PC-3 (cell line): ENCODE measurements around the gene SUCNR1. TPM values are rescaled to one million over a fixed set of nuclear protein-coding genes. Genes with fewer than 3 reads are reported as not detected.
A peak's percentile ranks its signal among the peaks of the same experiment; 100 is the strongest.

Source experiments
- ATAC-seq: fragments of 200-7000 bp; cut with Tn5 transposase; 2 replicates; pipeline ENCODE4 v1.9.1; 2020; ENCODE audit warnings: mild to moderate bottlenecking, moderate library complexity
- BruUV-seq: library from RNA; stranded (reverse); fragments of 400-500 nt; replicated peaks from 2 replicates; lab custom pipeline; 2021; lab: Mats Ljungman, UMichigan
- CTCF ChIA-PET: fragments of 300-600 bp; sonication (Branson Sonifier 250); formaldehyde crosslinking; loops from one replicate; lab custom pipeline; 2022; ENCODE audit warnings: antibody characterized with exemption; lab: Charles Lee
- POLR2A ChIA-PET: fragments of 300-600 bp; sonication (Branson Sonifier 250); formaldehyde crosslinking; loops from one replicate; lab custom pipeline; 2022; ENCODE audit warnings: antibody characterized with exemption; ENCODE audit not compliant: unreplicated experiment; lab: Charles Lee
- DNase-seq: peaks from one replicate; pipeline ENCODE4 v3.0.0-alpha.2; 2015
- H2AFZ ChIP-seq: fragments of 300-600 bp; sonication (generic); 2 replicates; pipeline ENCODE4 v1.6.0; 2016; ENCODE audit warnings: antibody characterized with exemption, low read length
- H3F3A ChIP-seq: fragments of 300-600 bp; sonication (generic); one replicate; pipeline ENCODE4 v1.6.0; 2017; ENCODE audit warnings: antibody characterized with exemption, low read length, control low read depth, mild to moderate bottlenecking; ENCODE audit not compliant: unreplicated experiment
- H3K27ac ChIP-seq: fragments of 300-600 bp; sonication (generic); 2 replicates; pipeline ENCODE4 v1.5.1; 2016; ENCODE audit warnings: mild to moderate bottlenecking, low read length
- H3K27me3 ChIP-seq: fragments of 300-600 bp; sonication (generic); 2 replicates; pipeline ENCODE4 v1.6.1; 2016; ENCODE audit warnings: low read length, mixed read lengths
- H3K36me3 ChIP-seq: fragments of 300-600 bp; sonication (generic); 2 replicates; pipeline ENCODE4 v1.6.1; 2016; ENCODE audit warnings: low read depth, mixed run types, low read length, mixed read lengths
- H3K4me1 ChIP-seq: fragments of 300-600 bp; sonication (generic); 2 replicates; pipeline ENCODE4 v1.5.1; 2016; ENCODE audit warnings: low read length; ENCODE audit not compliant: insufficient read depth
- H3K4me2 ChIP-seq: fragments of 300-600 bp; sonication (generic); 2 replicates; pipeline ENCODE4 v1.6.0; 2016; ENCODE audit warnings: low read length
- H3K4me3 ChIP-seq: fragments of 300-600 bp; sonication (generic); 2 replicates; pipeline ENCODE4 v1.5.1; 2016; ENCODE audit warnings: mild to moderate bottlenecking, low read length, mixed read lengths
- H3K79me2 ChIP-seq: fragments of 300-600 bp; sonication (generic); 2 replicates; pipeline ENCODE4 v1.6.1; 2017; ENCODE audit warnings: low read length, mixed read lengths
- H3K9ac ChIP-seq: fragments of 300-600 bp; sonication (generic); 2 replicates; pipeline ENCODE4 v1.6.0; 2016; ENCODE audit warnings: mild to moderate bottlenecking, low read length
- H3K9me2 ChIP-seq: fragments of 300-600 bp; sonication (generic); replicated peaks from 2 replicates; pipeline ENCODE4 v1.6.1; 2016; ENCODE audit warnings: mixed run types, low read length, mixed read lengths
- H3K9me3 ChIP-seq: fragments of 300-600 bp; sonication (generic); 2 replicates; pipeline ENCODE4 v1.6.1; 2016; ENCODE audit warnings: low read length, mixed read lengths
- H4K20me1 ChIP-seq: fragments of 300-600 bp; sonication (generic); 2 replicates; pipeline ENCODE4 v1.6.1; 2016; ENCODE audit warnings: low read length, mixed read lengths
- EZH2 ChIP-seq: fragments of 300-600 bp; sonication (generic); IDR thresholded peaks from one replicate; pipeline ENCODE4 v1.6.1; 2017; ENCODE audit warnings: antibody characterized with exemption, mild to moderate bottlenecking, low read length; ENCODE audit not compliant: unreplicated experiment
- EZH2phosphoT487 ChIP-seq: fragments of 300-600 bp; sonication (generic); IDR thresholded peaks from 2 replicates; pipeline ENCODE4 v1.6.1; 2018; ENCODE audit warnings: mild to moderate bottlenecking, antibody characterized with exemption, low read length, borderline replicate concordance
- intact Hi-C: fragments of 100-400 bp; cut with micrococcal nuclease; formaldehyde crosslinking; loops from 2 replicates; pipeline ENCODE4 v1.9.0; 2023
- total RNA-seq: library from RNA; depleted of rRNA; stranded (reverse); fragments of >200 nt; gene quantifications from 2 replicates; pipeline ENCODE4 v1.2.3, GENCODE V29; 2014
- TF ChIP-seq, protein P1 (sequence below): fragments of 300-600 bp; sonication (generic); conservative IDR thresholded peaks from 2 replicates; pipeline ENCODE4 v1.5.1; 2017; ENCODE audit warnings: antibody characterized with exemption, low read depth, mild to moderate bottlenecking, low read length

The SUCNR1 gene
- total RNA-seq, 1 experiment from 2014 or later = not detected

DNA sequence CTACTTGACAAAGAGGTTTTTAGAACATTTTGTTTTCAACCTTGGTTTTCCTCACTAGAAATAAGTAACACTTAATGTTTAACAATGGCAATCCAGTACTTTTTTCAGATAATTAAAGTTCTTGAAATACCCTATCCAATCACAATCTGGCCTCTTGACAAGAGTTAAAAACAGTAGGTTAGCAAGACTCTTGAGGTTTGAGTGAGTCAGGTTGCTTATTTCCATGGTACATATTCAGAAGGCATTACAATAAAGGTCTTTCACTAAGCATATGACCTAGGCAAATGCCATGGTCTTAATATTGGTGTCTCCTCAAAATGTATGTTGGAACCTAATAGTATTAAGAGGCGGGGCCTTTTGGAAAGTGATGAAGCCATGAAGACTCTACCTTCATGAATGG lies 5.6 kb downstream of the SUCNR1 start:
- H3K9ac ChIP-seq = no peak overlapping the region
- H3K4me3 ChIP-seq = no peak overlapping the region
- no peak overlapping the region for H3K4me2 ChIP-seq
- peaks cover 11% of the 10 kb centered on the region for H3K4me1 ChIP-seq
- H3F3A ChIP-seq = no peaks in the 10 kb centered on the region
- DNase-seq = no peak
- no peaks in the 10 kb centered on the region for H3K9me2 ChIP-seq
- H3K79me2 ChIP-seq = no peaks in the 10 kb centered on the region
- ChIA-PET CTCF (no interaction called here), POLR2A (no interaction called here)
- no TSS peak for BruUV-seq
- H2AFZ ChIP-seq = no peak overlapping the region
- no peaks in the 10 kb centered on the region for H3K9me3 ChIP-seq
- intact Hi-C loops = no loop called here
- TF ChIP-seq, protein P1, sequence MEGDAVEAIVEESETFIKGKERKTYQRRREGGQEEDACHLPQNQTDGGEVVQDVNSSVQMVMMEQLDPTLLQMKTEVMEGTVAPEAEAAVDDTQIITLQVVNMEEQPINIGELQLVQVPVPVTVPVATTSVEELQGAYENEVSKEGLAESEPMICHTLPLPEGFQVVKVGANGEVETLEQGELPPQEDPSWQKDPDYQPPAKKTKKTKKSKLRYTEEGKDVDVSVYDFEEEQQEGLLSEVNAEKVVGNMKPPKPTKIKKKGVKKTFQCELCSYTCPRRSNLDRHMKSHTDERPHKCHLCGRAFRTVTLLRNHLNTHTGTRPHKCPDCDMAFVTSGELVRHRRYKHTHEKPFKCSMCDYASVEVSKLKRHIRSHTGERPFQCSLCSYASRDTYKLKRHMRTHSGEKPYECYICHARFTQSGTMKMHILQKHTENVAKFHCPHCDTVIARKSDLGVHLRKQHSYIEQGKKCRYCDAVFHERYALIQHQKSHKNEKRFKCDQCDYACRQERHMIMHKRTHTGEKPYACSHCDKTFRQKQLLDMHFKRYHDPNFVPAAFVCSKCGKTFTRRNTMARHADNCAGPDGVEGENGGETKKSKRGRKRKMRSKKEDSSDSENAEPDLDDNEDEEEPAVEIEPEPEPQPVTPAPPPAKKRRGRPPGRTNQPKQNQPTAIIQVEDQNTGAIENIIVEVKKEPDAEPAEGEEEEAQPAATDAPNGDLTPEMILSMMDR = no peak
- TF ChIP-seq EZH2phosphoT487 = no peak
- TF ChIP-seq EZH2 = no peak
- no peaks in the 10 kb centered on the region for H4K20me1 ChIP-seq
- H3K27ac ChIP-seq = no peak overlapping the region
- no peaks in the 10 kb centered on the region for H3K36me3 ChIP-seq
- H3K27me3 ChIP-seq = no peaks in the 10 kb centered on the region
- ATAC-seq = no peak

DNA sequence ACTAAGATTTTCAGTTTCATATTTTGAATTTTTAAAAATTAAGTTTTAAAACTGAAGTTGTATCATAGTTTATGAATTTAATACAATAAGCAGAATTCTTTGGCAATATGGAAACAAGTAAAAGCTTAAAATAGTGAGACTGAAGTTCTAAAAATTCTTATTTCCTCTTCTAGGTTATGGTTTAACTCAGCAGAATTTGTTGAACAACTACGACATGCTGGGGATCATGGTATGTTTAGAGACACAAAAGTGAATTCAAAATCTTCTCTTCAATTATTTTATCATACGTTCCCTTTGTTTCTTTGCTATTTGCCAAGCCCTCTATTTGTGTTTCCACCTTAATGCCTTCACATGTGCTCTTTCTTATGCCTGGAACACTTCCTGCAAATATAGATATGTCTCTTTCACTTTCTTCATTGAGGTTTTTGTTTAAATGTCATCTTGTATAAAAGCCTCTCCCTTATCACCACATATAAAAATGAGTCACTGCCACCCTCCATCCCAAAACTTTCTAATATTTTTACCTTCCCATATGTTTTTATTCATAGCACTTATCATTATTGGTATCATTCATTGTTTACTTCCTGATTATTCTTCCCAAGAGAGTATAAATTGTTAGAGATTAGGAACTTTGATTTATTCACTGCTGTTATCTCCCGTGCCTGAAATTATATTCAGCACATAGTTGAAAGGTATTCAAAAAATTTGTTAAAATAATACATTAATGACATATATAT lies 6.4 kb downstream of the SUCNR1 start:
- no peaks in the 10 kb centered on the region for H3F3A ChIP-seq
- H3K4me1 ChIP-seq = peaks cover 11% of the 10 kb centered on the region
- ChIA-PET CTCF (no interaction called here), POLR2A (no interaction called here)
- no peaks in the 10 kb centered on the region for H3K27me3 ChIP-seq
- H3K36me3 ChIP-seq = no peaks in the 10 kb centered on the region
- TF ChIP-seq, protein P1 = no peak
- no peak for TF ChIP-seq EZH2
- TF ChIP-seq EZH2phosphoT487 = no peak
- no peaks in the 10 kb centered on the region for H4K20me1 ChIP-seq
- ATAC-seq (no peak), DNase-seq (no peak)
- H3K79me2 ChIP-seq = no peaks in the 10 kb centered on the region
- H3K4me2 ChIP-seq = 0 out of 2 replicates have a peak overlapping the region, but pooled peaks have one; percentile 13
- no peaks in the 10 kb centered on the region for H3K9me3 ChIP-seq
- H2AFZ ChIP-seq = no peak overlapping the region
- BruUV-seq = no TSS peak
- no peak overlapping the region for H3K4me3 ChIP-seq
- H3K27ac ChIP-seq = no peak overlapping the region
- H3K9me2 ChIP-seq = no peaks in the 10 kb centered on the region
- no peak overlapping the region for H3K9ac ChIP-seq
- intact Hi-C loops = no loop called here

DNA sequence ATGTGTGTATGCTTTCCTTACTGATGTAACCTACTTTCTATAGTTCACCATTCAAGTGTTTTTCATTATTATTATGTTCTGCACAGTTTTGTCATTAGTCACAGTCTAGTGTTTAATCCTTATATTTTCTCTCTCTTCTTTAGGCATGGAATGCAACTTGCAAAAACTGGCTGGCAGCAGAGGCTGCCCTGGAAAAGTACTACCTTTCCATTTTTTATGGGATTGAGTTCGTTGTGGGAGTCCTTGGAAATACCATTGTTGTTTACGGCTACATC lies 6.9 kb downstream of the SUCNR1 start:
- no peak overlapping the region for H3K4me2 ChIP-seq
- no peaks in the 10 kb centered on the region for H3K9me3 ChIP-seq
- no peak overlapping the region for H2AFZ ChIP-seq
- TF ChIP-seq EZH2 (no peak), EZH2phosphoT487 (no peak)
- TF ChIP-seq, protein P1 = no peak
- H3K79me2 ChIP-seq = no peaks in the 10 kb centered on the region
- no peak for ATAC-seq
- H3K27me3 ChIP-seq = no peaks in the 10 kb centered on the region
- H3K9me2 ChIP-seq = no peaks in the 10 kb centered on the region
- H4K20me1 ChIP-seq = no peaks in the 10 kb centered on the region
- no TSS peak for BruUV-seq
- H3K9ac ChIP-seq = no peak overlapping the region
- no peak for DNase-seq
- no peaks in the 10 kb centered on the region for H3F3A ChIP-seq
- CTCF ChIA-PET = no interaction called here
- H3K36me3 ChIP-seq = no peaks in the 10 kb centered on the region
- peaks cover 11% of the 10 kb centered on the region for H3K4me1 ChIP-seq
- H3K27ac ChIP-seq = no peak overlapping the region
- intact Hi-C loops = no loop called here
- H3K4me3 ChIP-seq = no peak overlapping the region
- POLR2A ChIA-PET = no interaction called here
